Lower lobe of right lung (tissue), 2 donors: ENCODE measurements around the gene P2RY6. TPM values are rescaled to one million over a fixed set of nuclear protein-coding genes. Genes with fewer than 3 reads are reported as not detected.

ENCODE experiments used
- ATAC-seq, 2 donors: fragments of 200-7000 bp; cut with Tn5 transposase; one replicate each; pipeline ENCODE4 v1.9.1; 2020 to 2022; ENCODE audit warnings: mild to moderate bottlenecking in 2 of 2, moderate library complexity in 2 of 2
- DNase-seq: peaks from one replicate; pipeline ENCODE4 v3.0.0-alpha.2; 2020
- H3K27ac ChIP-seq: fragments of 200-600 bp; one replicate; pipeline ENCODE4 v1.8.0; 2022
- H3K27me3 ChIP-seq: fragments of 200-600 bp; one replicate; pipeline ENCODE4 v1.8.0; 2022; ENCODE audit warnings: low read depth
- H3K36me3 ChIP-seq: fragments of 200-600 bp; one replicate; pipeline ENCODE4 v1.8.0; 2022; ENCODE audit warnings: mild to moderate bottlenecking
- H3K4me1 ChIP-seq: fragments of 200-600 bp; one replicate; pipeline ENCODE4 v1.8.0; 2022
- H3K4me3 ChIP-seq: fragments of 200-600 bp; one replicate; pipeline ENCODE4 v1.8.0; 2022; ENCODE audit warnings: mild to moderate bottlenecking
- H3K9me3 ChIP-seq: fragments of 200-600 bp; one replicate; pipeline ENCODE4 v1.8.0; 2022
- intact Hi-C: fragments of 100-400 bp; cut with DNase I; formaldehyde crosslinking; loops from one replicate; pipeline ENCODE4 v1.11.0; 2022
- total RNA-seq: library from RNA; stranded (reverse); fragmentation: NEBNext Ultra II Directional; extraction: Animal tissue kit (Norgen Biotek cat#: 25700); gene quantifications from one replicate; pipeline ENCODE4 v1.2.1, GENCODE V29; 2021
- TF ChIP-seq, protein P1 (sequence below): fragments of 200-600 bp; IDR thresholded peaks from one replicate; pipeline ENCODE4 v1.8.0; 2022; ENCODE audit warnings: antibody characterized with exemption, mild to moderate bottlenecking
- donor health status: DM: no; HTN: yes; CAD: no; lungs with severe emphysema.

P2RY6 gene
- total RNA-seq, 1 donor from 2014 or later = 3.6 TPM

DNA sequence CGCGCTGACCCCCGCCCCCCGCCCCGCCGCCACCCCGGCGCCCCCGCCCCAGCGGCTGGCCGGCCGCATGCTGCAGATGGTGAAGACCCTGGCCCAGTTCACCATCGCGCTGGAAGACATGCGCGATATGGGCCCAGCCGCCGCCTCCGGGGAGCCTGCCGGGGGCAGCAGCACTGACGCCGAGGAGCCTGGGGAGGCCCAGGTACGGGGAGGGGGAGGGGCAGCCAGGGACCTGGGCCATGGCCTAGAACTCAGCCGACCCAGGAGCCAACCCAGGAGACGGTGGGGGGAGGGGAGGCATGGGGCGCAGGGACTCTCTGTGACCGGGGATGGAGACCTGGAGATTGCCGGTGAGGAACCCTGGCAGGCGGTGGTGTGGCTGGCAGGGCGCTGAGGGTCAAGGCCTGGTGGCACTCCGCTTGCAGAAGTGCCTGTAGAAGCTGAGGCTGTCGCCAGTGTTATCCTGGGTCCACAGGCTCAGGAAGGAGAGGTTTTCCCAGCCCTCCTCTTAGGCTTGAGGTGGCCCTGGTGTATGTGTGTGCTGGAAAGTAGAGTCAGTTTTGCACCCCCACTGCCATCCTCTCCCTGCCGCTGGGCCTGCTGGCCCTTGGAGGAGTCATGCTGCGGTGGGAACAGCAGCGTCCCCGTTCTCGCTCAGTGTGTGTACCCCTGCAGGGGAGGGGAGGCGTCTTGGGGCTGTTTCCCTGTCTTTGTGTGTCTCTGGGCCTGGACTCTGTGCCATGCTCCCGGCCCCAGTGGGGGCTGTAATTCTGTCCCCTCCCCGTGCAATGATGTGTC lies 71.1 kb downstream of the P2RY6 start:
- TF ChIP-seq, protein P1, sequence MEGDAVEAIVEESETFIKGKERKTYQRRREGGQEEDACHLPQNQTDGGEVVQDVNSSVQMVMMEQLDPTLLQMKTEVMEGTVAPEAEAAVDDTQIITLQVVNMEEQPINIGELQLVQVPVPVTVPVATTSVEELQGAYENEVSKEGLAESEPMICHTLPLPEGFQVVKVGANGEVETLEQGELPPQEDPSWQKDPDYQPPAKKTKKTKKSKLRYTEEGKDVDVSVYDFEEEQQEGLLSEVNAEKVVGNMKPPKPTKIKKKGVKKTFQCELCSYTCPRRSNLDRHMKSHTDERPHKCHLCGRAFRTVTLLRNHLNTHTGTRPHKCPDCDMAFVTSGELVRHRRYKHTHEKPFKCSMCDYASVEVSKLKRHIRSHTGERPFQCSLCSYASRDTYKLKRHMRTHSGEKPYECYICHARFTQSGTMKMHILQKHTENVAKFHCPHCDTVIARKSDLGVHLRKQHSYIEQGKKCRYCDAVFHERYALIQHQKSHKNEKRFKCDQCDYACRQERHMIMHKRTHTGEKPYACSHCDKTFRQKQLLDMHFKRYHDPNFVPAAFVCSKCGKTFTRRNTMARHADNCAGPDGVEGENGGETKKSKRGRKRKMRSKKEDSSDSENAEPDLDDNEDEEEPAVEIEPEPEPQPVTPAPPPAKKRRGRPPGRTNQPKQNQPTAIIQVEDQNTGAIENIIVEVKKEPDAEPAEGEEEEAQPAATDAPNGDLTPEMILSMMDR = no peak
- ATAC-seq (no peak), DNase-seq (no peak)
- Histone ChIP-seq H3K27me3 (no peaks in the 10 kb centered on the region), H3K36me3 (peaks cover 16% of the 10 kb centered on the region), H3K4me1 (peaks cover 8% of the 10 kb centered on the region), H3K27ac (no peak overlapping the region), H3K9me3 (no peaks in the 10 kb centered on the region), H3K4me3 (no peak overlapping the region)
- intact Hi-C loops = no loop called here

DNA sequence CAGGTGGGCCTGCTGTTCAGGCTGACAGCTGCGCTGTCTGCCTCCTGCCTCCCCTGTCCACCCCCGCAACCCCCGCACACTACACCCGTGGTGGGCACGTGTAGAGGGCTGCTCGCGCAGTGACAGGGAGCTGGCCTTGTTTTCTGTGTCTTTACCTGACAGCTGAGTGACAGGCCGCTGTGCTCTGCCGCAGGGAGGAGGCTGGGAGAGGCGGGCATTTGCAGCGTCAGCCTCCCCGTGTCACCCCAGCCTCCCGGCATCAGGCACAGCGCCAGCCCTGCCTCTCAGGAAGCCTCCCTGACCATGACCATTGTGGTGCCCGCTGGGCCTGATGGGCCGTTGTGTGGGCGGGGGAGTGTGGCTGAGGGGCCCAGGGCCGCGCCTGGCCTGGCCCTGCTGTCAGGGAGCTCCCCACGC lies 72.1 kb downstream of the P2RY6 start:
- Histone ChIP-seq H3K36me3 (peaks cover 24% of the 10 kb centered on the region), H3K27ac (no peak overlapping the region), H3K27me3 (no peaks in the 10 kb centered on the region), H3K4me3 (no peak overlapping the region), H3K9me3 (no peaks in the 10 kb centered on the region), H3K4me1 (peaks cover 8% of the 10 kb centered on the region)
- ATAC-seq = no peak
- TF ChIP-seq, protein P1 = no peak
- DNase-seq = no peak
- intact Hi-C loops = no loop called here

DNA sequence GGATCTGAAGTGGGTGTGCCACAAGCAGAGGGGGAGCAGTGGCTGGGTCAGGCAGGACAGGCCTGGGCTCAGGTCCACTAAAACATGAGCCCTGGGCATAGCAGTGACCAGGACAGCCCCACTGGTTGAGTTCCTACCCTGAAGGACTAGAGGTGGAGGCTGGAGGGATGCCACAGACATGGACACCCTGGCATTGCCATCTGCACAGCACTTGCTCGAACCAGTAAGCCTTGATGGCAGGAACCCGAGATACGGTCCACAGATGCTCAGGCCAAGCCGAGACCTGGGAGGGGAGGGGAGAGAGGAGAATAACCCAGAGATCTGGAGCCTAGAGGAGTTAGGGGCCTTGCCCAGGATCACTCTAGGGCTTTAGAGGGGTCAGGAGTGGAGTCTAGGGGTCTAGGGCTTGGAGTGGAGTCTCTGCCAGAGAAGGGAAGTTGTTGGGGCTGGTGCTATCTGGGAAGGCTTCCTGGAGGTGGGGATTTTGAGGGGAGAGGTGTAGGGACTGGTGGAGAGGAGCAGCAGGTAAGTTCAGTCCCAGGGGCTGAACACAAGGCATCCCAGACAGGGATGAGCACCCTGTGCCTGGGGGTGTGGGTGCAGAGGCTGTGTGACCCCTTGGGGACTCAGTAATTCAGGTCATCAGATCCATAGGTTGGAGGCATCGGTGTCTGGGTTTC lies 73.5 kb downstream of the P2RY6 start:
- ATAC-seq (no peak), DNase-seq (no peak)
- intact Hi-C loops = no loop called here
- H3K27ac ChIP-seq = no peak overlapping the region
- peaks cover 27% of the 10 kb centered on the region for H3K36me3 ChIP-seq
- H3K4me3 ChIP-seq = no peak overlapping the region
- H3K9me3 ChIP-seq = no peaks in the 10 kb centered on the region
- H3K4me1 ChIP-seq = peaks cover 11% of the 10 kb centered on the region
- no peaks in the 10 kb centered on the region for H3K27me3 ChIP-seq
- TF ChIP-seq, protein P1 = no peak

DNA sequence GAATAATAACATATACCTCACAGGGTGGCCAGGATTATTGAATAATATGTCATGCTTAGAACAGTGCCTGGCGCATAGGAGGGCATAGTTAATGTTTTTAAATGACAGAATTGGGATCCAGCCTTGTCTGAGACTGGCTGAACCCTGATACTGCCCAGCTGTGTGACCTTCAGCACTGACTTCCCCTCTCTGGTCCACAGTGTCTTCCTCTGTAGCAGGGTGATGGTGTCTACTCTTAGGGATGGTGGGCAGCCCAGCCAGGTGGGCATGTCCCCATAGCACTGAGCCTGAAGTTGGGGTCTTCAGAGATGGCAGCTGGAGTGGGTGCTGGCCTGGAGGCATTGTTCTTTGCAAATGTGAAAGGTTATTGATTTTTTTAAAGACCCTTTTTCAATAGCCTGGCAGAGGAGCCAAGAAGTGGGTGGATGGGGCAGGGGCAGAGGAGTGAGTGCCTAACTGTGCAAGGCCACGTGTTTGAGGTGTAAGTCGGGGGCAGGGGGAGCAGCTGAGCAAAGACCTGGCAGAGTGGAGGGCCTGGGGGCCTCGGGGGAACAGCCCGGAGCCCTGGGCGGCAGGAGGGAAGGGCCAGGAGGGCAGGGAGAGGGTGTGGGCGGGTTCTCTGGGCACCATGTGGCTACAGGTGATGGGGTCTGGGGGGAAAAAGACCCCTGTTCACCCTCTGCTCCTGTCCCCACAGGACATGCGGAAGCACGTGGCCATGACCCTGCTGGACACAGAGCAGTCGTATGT lies 74.2 kb downstream of the P2RY6 start:
- Histone ChIP-seq H3K36me3 (peaks cover 27% of the 10 kb centered on the region), H3K4me1 (peaks cover 18% of the 10 kb centered on the region), H3K27me3 (no peaks in the 10 kb centered on the region), H3K9me3 (no peaks in the 10 kb centered on the region), H3K27ac (no peak overlapping the region), H3K4me3 (no peak overlapping the region)
- ATAC-seq (no peak), DNase-seq (no peak)
- intact Hi-C loops = no loop called here
- TF ChIP-seq, protein P1 = no peak

DNA sequence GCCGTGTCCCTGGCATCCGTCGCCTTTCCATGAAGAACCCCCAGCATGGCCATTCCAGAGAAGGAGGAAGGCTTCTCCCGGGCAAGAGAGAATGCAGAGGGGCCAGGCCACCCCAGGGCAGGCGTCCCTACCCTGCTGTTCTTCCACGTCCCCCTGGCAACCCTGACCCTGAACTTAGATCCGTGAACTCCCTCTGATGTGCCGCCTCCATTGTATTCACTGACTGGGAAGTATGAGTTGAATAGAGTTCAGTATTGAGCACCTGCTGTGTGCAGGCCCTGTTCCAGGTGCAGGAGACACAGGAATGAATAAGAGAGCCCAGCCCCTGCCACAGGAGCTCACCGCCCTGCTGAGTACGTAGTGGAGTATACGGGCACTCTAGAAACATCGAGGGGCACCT lies 74.9 kb downstream of the P2RY6 start:
- no peaks in the 10 kb centered on the region for H3K9me3 ChIP-seq
- no peak overlapping the region for H3K4me3 ChIP-seq
- H3K4me1 ChIP-seq = peaks cover 21% of the 10 kb centered on the region
- DNase-seq = no peak
- peaks cover 27% of the 10 kb centered on the region for H3K36me3 ChIP-seq
- no peak for ATAC-seq
- no peak overlapping the region for H3K27ac ChIP-seq
- intact Hi-C loops = no loop called here
- TF ChIP-seq, protein P1 = no peak
- no peaks in the 10 kb centered on the region for H3K27me3 ChIP-seq

Other genes starting within 250 kb of the P2RY6 start
- gene FCHSD2, start 130.0 kb upstream of the P2RY6 start, total RNA-seq = 59.0 TPM
- gene P2RY2, start 54.1 kb upstream of the P2RY6 start, total RNA-seq = 6.5 TPM
- 56.5 TPM for gene ARHGEF17, start 35.9 kb downstream of the P2RY6 start, total RNA-seq
- 15.4 TPM for gene RELT, start 104.1 kb downstream of the P2RY6 start, total RNA-seq